Right lobe of liver (tissue), 6 donors: ENCODE results near the gene TRIO. TPM values are rescaled to one million over a fixed set of nuclear protein-coding genes. Genes with fewer than 3 reads are reported as not detected.
A peak's percentile ranks its signal among the peaks of the same experiment; 100 is the strongest.

Experiments used
- ATAC-seq, 4 donors: fragments of 200-7000 bp; cut with Tn5 transposase; one replicate each; pipeline ENCODE4 v1.9.1; 2020; ENCODE audit warnings: mild to moderate bottlenecking in 4 of 4, moderate library complexity in 4 of 4
- DNase-seq, 3 donors: peaks; one replicate each; pipeline ENCODE4 v3.0.0-alpha.2; 2020
- H3K27ac ChIP-seq, 3 donors: fragments of 200-600 bp; one replicate each; pipeline ENCODE4 v1.8.0; 2022
- H3K27me3 ChIP-seq, 2 donors: fragments of 200-600 bp; one replicate each; pipeline ENCODE4 v1.8.0; 2022
- H3K36me3 ChIP-seq, 4 donors: fragments of 200-600 bp; sonication (generic) in 1 of 4; one replicate each; pipeline versions ENCODE4 v1.5.1 to v1.8.0; 2017 to 2022; ENCODE audit warnings: control low read depth in 1 of 4
- H3K4me1 ChIP-seq, 4 donors: fragments of 200-600 bp; sonication (generic) in 1 of 4; one replicate each; pipeline versions ENCODE4 v1.5.1 to v1.8.0; 2017 to 2022; ENCODE audit warnings: control low read depth in 1 of 4
- H3K4me3 ChIP-seq, 3 donors: fragments of 200-600 bp; one replicate each; pipeline ENCODE4 v1.8.0; 2022
- H3K9me3 ChIP-seq, 4 donors: fragments of 200-600 bp; sonication (generic) in 1 of 4; one replicate each; pipeline versions ENCODE4 v1.5.1 to v1.8.0; 2017 to 2022; ENCODE audit warnings: control low read depth in 1 of 4
- POLR2A ChIP-seq: fragments of 450-650 bp; IDR thresholded peaks from one replicate; pipeline ENCODE4 v1.6.1; 2017; ENCODE audit warnings: antibody characterized with exemption, mild to moderate bottlenecking
- WGBS: methylation state at CpG from one replicate; pipeline ENCODE4 v1.1.6; 2018; ENCODE audit warnings: low coverage, low lambda C conversion rate; ENCODE audit not compliant: insufficient coverage; ENCODE audit errors: missing lambda C conversion rate; 5-methylcytosine and 5-hydroxymethylcytosine counted together
- intact Hi-C, 2 donors: fragments of 100-400 bp; cut with DNase I; formaldehyde crosslinking; loops; one replicate each; pipeline versions ENCODE4 v1.11.2 to v1.14.1; 2022
- total RNA-seq, 6 experiments: library from RNA; depleted of rRNA in 2 of 6; stranded (reverse); fragments of >200 nt in 2 of 6; fragmentation: NEBNext Ultra II Directional in 3 of 6; extraction: Animal tissue kit (Norgen Biotek cat#: 25700) in 3 of 6; gene quantifications; one replicate each; pipeline versions ENCODE4 v1.1.0 to v1.2.4, GENCODE V29; 2016 to 2023
- TF ChIP-seq, protein P1 (sequence below), 4 donors: fragments of 200-600 bp in 3 of 4; fragments of 450-650 bp in 1 of 4; IDR thresholded peaks; one replicate each; pipeline versions ENCODE4 v1.5.1 to v1.8.0; 2016 to 2022; ENCODE audit warnings: antibody characterized with exemption in 4 of 4, mild to moderate bottlenecking in 2 of 4
- donor health status: DM: no; HTN: yes; CAD: no.
- donor health status: DM: no; HTN: no; CAD: no.
- donor health status: DM: no; HTN: no; CAD: no.
- donor health status: DM: no; HTN: yes; CAD: no.
- donor health status: DM: no; HTN: yes; CAD: no.

TRIO gene
- total RNA-seq, 6 experiments from 2014 or later, result 34.7 to 63.5 (median 50.2) TPM

DNA sequence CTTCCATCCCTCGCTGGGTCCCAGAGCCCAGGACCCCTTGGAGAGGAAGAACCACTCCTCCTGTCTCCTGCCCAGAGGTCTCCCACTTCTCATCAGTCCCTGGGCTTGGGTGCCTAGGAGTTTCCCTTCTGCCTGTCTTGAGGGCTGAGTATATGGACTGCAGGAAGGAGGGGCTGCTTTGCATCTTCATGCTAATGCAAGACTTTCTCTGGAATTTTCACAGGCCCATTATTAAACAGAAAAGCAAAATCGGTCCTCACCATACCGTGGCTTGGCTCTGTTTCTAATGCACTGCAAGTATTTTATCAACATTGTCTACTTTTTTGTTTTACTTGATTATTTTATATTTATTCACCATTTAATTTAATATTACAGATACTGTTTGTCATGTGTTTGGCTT, 34.5 kb downstream of the TRIO start:
- intact Hi-C loops, result no loop called here
- 80% methylated on average over 2 of the region's 3 CpGs for WGBS
- no peak overlapping the region for H3K4me3 ChIP-seq
- H3K27ac ChIP-seq, result no peak overlapping the region
- H3K9me3 ChIP-seq, result no peaks in the 10 kb centered on the region
- H3K27me3 ChIP-seq, result no peaks in the 10 kb centered on the region
- H3K4me1 ChIP-seq, result peaks cover 0 to 17% (median 4%) of the 10 kb centered on the region in 4 donors
- DNase-seq (no peak), ATAC-seq (no peak)
- no peaks in the 10 kb centered on the region for H3K36me3 ChIP-seq
- TF ChIP-seq, protein P1, sequence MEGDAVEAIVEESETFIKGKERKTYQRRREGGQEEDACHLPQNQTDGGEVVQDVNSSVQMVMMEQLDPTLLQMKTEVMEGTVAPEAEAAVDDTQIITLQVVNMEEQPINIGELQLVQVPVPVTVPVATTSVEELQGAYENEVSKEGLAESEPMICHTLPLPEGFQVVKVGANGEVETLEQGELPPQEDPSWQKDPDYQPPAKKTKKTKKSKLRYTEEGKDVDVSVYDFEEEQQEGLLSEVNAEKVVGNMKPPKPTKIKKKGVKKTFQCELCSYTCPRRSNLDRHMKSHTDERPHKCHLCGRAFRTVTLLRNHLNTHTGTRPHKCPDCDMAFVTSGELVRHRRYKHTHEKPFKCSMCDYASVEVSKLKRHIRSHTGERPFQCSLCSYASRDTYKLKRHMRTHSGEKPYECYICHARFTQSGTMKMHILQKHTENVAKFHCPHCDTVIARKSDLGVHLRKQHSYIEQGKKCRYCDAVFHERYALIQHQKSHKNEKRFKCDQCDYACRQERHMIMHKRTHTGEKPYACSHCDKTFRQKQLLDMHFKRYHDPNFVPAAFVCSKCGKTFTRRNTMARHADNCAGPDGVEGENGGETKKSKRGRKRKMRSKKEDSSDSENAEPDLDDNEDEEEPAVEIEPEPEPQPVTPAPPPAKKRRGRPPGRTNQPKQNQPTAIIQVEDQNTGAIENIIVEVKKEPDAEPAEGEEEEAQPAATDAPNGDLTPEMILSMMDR (IDR thresholded peaks at IDR 0.05), result no peak
- no peak for TF ChIP-seq POLR2A

DNA sequence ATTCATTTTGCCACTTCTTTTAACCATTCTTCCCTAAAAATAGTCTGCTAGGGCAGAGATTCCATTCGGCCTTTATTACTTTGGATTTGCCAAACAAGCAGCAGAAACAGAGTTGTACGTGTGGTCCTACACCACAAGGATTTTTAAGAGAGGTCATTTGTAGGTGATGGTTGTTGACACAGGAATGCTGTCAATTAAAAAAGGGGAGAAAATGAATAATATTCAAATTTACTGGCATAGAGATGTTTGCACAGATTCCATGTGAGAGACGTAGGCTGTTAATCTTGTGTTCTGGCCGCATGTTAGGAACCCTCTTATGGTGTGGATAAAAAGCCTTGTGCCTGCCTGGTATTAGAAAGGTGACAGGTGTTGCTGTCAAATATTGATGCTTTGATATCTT, 34.9 kb downstream of the TRIO start:
- Histone ChIP-seq H3K4me3 (no peak overlapping the region), H3K36me3 (no peaks in the 10 kb centered on the region), H3K4me1 (peaks cover 0 to 20% (median 5%) of the 10 kb centered on the region in 4 donors), H3K27me3 (no peaks in the 10 kb centered on the region), H3K9me3 (no peaks in the 10 kb centered on the region), H3K27ac (no peak overlapping the region)
- no peak for DNase-seq
- no peak for ATAC-seq
- WGBS, result 61% methylated on average over 4 of the region's 4 CpGs
- intact Hi-C loops, result no loop called here
- no peak for TF ChIP-seq POLR2A
- TF ChIP-seq, protein P1 (IDR thresholded peaks at IDR 0.05), result no peak

DNA sequence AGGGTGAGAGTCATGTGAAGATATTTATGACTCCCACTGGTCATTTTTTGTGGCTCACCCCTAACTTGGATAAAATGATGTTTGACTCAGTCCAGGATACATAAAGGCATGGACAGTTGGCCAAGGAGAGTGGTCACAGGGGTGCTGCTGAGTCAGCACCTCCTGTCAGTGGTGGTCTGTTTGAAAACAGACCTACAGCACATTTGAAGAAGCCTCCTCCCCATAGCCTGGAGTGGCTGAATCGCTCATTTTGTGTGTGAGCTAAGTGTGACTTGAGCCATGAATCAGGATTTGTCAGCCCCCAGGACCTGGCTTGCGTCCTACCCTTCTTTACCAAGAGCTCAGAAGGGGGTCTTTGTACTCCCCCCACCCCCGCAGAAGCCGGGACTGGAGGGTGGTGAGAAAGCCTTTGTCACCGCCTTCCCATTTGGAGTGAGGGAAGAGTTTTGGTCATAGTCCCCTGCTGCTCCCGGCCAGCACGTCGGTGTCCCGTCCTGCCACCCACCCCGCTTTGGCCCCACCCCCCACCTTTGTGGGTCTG, 35.6 kb downstream of the TRIO start:
- Histone ChIP-seq H3K4me3 (no peak overlapping the region), H3K4me1 (peaks cover 0 to 26% (median 7%) of the 10 kb centered on the region in 4 donors), H3K36me3 (no peaks in the 10 kb centered on the region), H3K27me3 (no peaks in the 10 kb centered on the region), H3K9me3 (no peaks in the 10 kb centered on the region), H3K27ac (no peak overlapping the region)
- ATAC-seq (peak in 1 of 4 donors; percentile 15), DNase-seq (no peak)
- TF ChIP-seq, protein P1 (IDR thresholded peaks at IDR 0.05), result no peak
- TF ChIP-seq POLR2A, result no peak
- WGBS, result 61% methylated on average over 10 of the region's 10 CpGs
- intact Hi-C loops, result no loop called here

DNA sequence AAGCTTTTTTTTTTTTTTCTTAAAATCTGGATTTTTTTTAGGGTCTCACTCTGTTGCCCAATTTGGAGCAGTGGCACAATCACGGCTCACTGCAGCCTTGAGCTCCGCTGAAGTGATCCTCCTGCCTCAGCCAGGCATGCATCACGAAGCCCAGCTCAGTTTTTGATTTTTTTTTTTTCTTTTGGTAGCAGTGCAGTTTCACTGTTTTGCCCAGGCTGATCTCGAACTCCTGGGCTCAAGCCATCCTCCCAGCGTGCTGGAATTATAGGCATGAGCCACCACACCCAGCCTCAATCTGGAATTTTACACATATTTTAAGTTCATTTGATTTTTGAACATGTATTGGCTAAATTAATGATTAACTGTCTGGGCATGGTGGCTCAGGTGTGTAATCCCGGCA, 36.3 kb downstream of the TRIO start:
- no peaks in the 10 kb centered on the region for H3K36me3 ChIP-seq
- H3K4me3 ChIP-seq, result no peak overlapping the region
- H3K27ac ChIP-seq, result no peak overlapping the region
- WGBS, result 32% methylated on average over 6 of the region's 6 CpGs
- no peaks in the 10 kb centered on the region for H3K9me3 ChIP-seq
- ATAC-seq (peak in 3 of 4 donors; percentile 42 to 57 (median 48)), DNase-seq (no peak)
- H3K4me1 ChIP-seq, result peaks cover 0 to 26% (median 7%) of the 10 kb centered on the region in 4 donors
- TF ChIP-seq POLR2A, result no peak
- TF ChIP-seq, protein P1 (IDR thresholded peaks at IDR 0.05), result no peak
- intact Hi-C loops, result no loop called here
- no peaks in the 10 kb centered on the region for H3K27me3 ChIP-seq
